NCI-H2227 treated with DMSO at 0.1 percent for 48 hours (cell line): ENCODE measurements around the gene TAX1BP3.

Source experiments
- DNase-seq: peaks from one replicate; lab custom pipeline; 2025; lab: John Stamatoyannopoulos, UW

Gene TAX1BP3

GRCh38 chr17:3657874-3658783 lies 10.2 kb downstream of the TAX1BP3 start:
- DNase-seq = no peak

GRCh38 chr17:3657588-3657869 lies 10.8 kb downstream of the TAX1BP3 start:
- DNase-seq = no peak

- DNase-seq = no peak
These were observed 11.4 kb downstream of the TAX1BP3 start for GRCh38 chr17:3656755-3657587.

GRCh38 chr17:3656353-3656752 lies 12.0 kb downstream of the TAX1BP3 start:
- no peak for DNase-seq

- DNase-seq = no peak
These were observed 12.6 kb downstream of the TAX1BP3 start for GRCh38 chr17:3655766-3656165.

- DNase-seq = no peak
These were observed 20.4 kb downstream of the TAX1BP3 start for GRCh38 chr17:3647769-3648555.

- no peak for DNase-seq
These were observed 21.1 kb downstream of the TAX1BP3 start for GRCh38 chr17:3647251-3647650.

- no peak for DNase-seq
These were observed 23.1 kb downstream of the TAX1BP3 start for GRCh38 chr17:3645310-3645709.

- no peak for DNase-seq
These were observed 24.5 kb downstream of the TAX1BP3 start for GRCh38 chr17:3643889-3644349.

GRCh38 chr17:3641717-3642486 lies 26.5 kb downstream of the TAX1BP3 start:
- DNase-seq = no peak

- DNase-seq = no peak
These were observed 27.4 kb downstream of the TAX1BP3 start for GRCh38 chr17:3641014-3641413.

- DNase-seq = no peak
These were observed 28.3 kb downstream of the TAX1BP3 start for GRCh38 chr17:3639981-3640596.

- DNase-seq = no peak
These were observed 31.4 kb downstream of the TAX1BP3 start for GRCh38 chr17:3636908-3637373.

- DNase-seq = peak; percentile 86
These were observed 32.0 kb downstream of the TAX1BP3 start, which contains the start of the genes CTNS and SHPK for GRCh38 chr17:3636154-3636907. Gene CTNS (plus strand): TSS chr17:3636760. CDS start chr17:3640207, 3,447 bp downstream. Gene SHPK (minus strand): TSS chr17:3636250. CDS start chr17:3636219, 31 bp downstream.

GRCh38 chr17:3635474-3636153 lies 32.8 kb downstream of the TAX1BP3 start:
- DNase-seq = no peak

- DNase-seq = no peak
These were observed 36.1 kb downstream of the TAX1BP3 start for GRCh38 chr17:3632287-3632686.

- DNase-seq = no peak
These were observed 37.6 kb downstream of the TAX1BP3 start for GRCh38 chr17:3630781-3631180.

- no peak for DNase-seq
These were observed 40.6 kb downstream of the TAX1BP3 start for GRCh38 chr17:3627769-3628167.
